ENCODE measurements around the gene PLA1A.

The PLA1A gene

GRCh38 chr3:119602676-119603075, 5.0 kb downstream of the PLA1A start:
- TF ChIP-seq CTCF (conservative IDR thresholded peaks at IDR 0.05; ENCODE audit: control insufficient read depth, insufficient read depth, low read depth, low read length), result no peak
- H3K4me3 ChIP-seq (ENCODE audit: control insufficient read depth, low read depth, low read length), result no peak overlapping the region
- no peak for DNase-seq (ENCODE audit: low read depth)

- peak; percentile 63 for DNase-seq (ENCODE audit: low read depth)
- H3K4me3 ChIP-seq (ENCODE audit: control insufficient read depth, low read depth, low read length), result no peak overlapping the region
- TF ChIP-seq CTCF (conservative IDR thresholded peaks at IDR 0.05; ENCODE audit: control insufficient read depth, insufficient read depth, low read depth, low read length), result no peak
These were observed 7.2 kb downstream of the PLA1A start for GRCh38 chr3:119604878-119605277.

- H3K4me3 ChIP-seq (ENCODE audit: control insufficient read depth, low read depth, low read length), result no peak overlapping the region
- no peak for TF ChIP-seq CTCF (conservative IDR thresholded peaks at IDR 0.05; ENCODE audit: control insufficient read depth, insufficient read depth, low read depth, low read length)
- DNase-seq (ENCODE audit: low read depth), result no peak
These were observed 10.8 kb downstream of the PLA1A start for GRCh38 chr3:119608405-119609000.

- no peak overlapping the region for H3K4me3 ChIP-seq (ENCODE audit: control insufficient read depth, low read depth, low read length)
- no peak for DNase-seq (ENCODE audit: low read depth)
- TF ChIP-seq CTCF (conservative IDR thresholded peaks at IDR 0.05; ENCODE audit: control insufficient read depth, insufficient read depth, low read depth, low read length), result no peak
These were observed 11.6 kb downstream of the PLA1A start for GRCh38 chr3:119609301-119609700.

- no peak for TF ChIP-seq CTCF (conservative IDR thresholded peaks at IDR 0.05; ENCODE audit: control insufficient read depth, insufficient read depth, low read depth, low read length)
- DNase-seq (ENCODE audit: low read depth), result no peak
- H3K4me3 ChIP-seq (ENCODE audit: control insufficient read depth, low read depth, low read length), result no peak overlapping the region
These were observed 14.0 kb downstream of the PLA1A start for GRCh38 chr3:119611664-119612063.

- DNase-seq (ENCODE audit: low read depth), result no peak
- no peak for TF ChIP-seq CTCF (conservative IDR thresholded peaks at IDR 0.05; ENCODE audit: control insufficient read depth, insufficient read depth, low read depth, low read length)
- no peak overlapping the region for H3K4me3 ChIP-seq (ENCODE audit: control insufficient read depth, low read depth, low read length)
These were observed 15.5 kb downstream of the PLA1A start for GRCh38 chr3:119613201-119613600.

GRCh38 chr3:119613872-119614271, 16.2 kb downstream of the PLA1A start:
- H3K4me3 ChIP-seq (ENCODE audit: control insufficient read depth, low read depth, low read length), result no peak overlapping the region
- no peak for TF ChIP-seq CTCF (conservative IDR thresholded peaks at IDR 0.05; ENCODE audit: control insufficient read depth, insufficient read depth, low read depth, low read length)
- no peak for DNase-seq (ENCODE audit: low read depth)
